ENCODE results near the gene IL18BP.

- no peak for TF ChIP-seq EZH2 (IDR thresholded peaks at IDR 0.05; ENCODE audit: low read length)
- TF ChIP-seq, protein P1, sequence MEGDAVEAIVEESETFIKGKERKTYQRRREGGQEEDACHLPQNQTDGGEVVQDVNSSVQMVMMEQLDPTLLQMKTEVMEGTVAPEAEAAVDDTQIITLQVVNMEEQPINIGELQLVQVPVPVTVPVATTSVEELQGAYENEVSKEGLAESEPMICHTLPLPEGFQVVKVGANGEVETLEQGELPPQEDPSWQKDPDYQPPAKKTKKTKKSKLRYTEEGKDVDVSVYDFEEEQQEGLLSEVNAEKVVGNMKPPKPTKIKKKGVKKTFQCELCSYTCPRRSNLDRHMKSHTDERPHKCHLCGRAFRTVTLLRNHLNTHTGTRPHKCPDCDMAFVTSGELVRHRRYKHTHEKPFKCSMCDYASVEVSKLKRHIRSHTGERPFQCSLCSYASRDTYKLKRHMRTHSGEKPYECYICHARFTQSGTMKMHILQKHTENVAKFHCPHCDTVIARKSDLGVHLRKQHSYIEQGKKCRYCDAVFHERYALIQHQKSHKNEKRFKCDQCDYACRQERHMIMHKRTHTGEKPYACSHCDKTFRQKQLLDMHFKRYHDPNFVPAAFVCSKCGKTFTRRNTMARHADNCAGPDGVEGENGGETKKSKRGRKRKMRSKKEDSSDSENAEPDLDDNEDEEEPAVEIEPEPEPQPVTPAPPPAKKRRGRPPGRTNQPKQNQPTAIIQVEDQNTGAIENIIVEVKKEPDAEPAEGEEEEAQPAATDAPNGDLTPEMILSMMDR (optimal IDR thresholded peaks at IDR 0.05 in 1 of 3, IDR thresholded peaks at IDR 0.05 in 1 of 3, conservative IDR thresholded peaks at IDR 0.05 in 1 of 3; ENCODE audit: extremely low read depth in 1 of 3, insufficient read depth in 2 of 3, low read length in 3 of 3), result no peak
Measured at GRCh38 chr11:71951741-71952310, 46.9 kb upstream of the IL18BP start.

All from keratinocyte (primary cell).